HepG2 (cell line): ENCODE measurements around the gene RAC3. TPM values are rescaled to one million over a fixed set of nuclear protein-coding genes. Genes with fewer than 3 reads are reported as not detected.

Experiments
- ATAC-seq: fragments of 200-7000 bp; cut with Tn5 transposase; 3 replicates; pipeline ENCODE4 v1.9.1; 2020; ENCODE audit warnings: mild to moderate bottlenecking, moderate library complexity
- BruUV-seq: library from RNA; stranded (reverse); fragments of 400-500 nt; replicated peaks from 2 replicates; lab custom pipeline; 2021; lab: Mats Ljungman, UMichigan
- CTCF ChIA-PET: fragments of 300-600 bp; formaldehyde crosslinking; extraction: SDS; loops from one replicate; lab custom pipeline; 2021; ENCODE audit warnings: low total read pairs, inconsistent platforms, low intra/inter-chr PET ratio; lab: Yijun Ruan, JAX
- POLR2A ChIA-PET: fragments of 350-600 bp; sonication (Branson Sonifier 250); formaldehyde crosslinking; loops from one replicate; lab custom pipeline; 2020; ENCODE audit warnings: antibody characterized with exemption, inconsistent platforms; lab: Yijun Ruan, JAX
- DNase-seq: peaks from one replicate; pipeline ENCODE4 v3.0.0-alpha.2; 2015; ENCODE audit warnings: low spot score
- FAIRE-seq: peaks from 3 replicates; lab custom pipeline; 2011; peaks lifted over from hg19 to GRCh38; lab: Jason Lieb, UNC
- H2AFZ ChIP-seq: one replicate; pipeline ENCODE4 v1.6.1; 2011; ENCODE audit warnings: low read length, inconsistent platforms
- H3K27ac ChIP-seq: fragments of 300-600 bp; 3 replicates; pipeline ENCODE4 v1.8.0; 2011; ENCODE audit warnings: mixed run types, mild to moderate bottlenecking, mixed read lengths, low read length, inconsistent platforms; ENCODE audit not compliant: insufficient read depth; ENCODE audit errors: extremely low read length
- H3K27me3 ChIP-seq, 2 experiments: fragments of 200-600 bp in 1 of 2; 2 replicates in 1 of 2; 3 replicates in 1 of 2; pipeline versions ENCODE4 v1.6.0 to v1.8.0; 2011; ENCODE audit warnings: low read length in 2 of 2, mild to moderate bottlenecking in 2 of 2, moderate library complexity in 2 of 2, inconsistent platforms in 1 of 2; ENCODE audit not compliant: insufficient read depth in 2 of 2, control insufficient read depth in 1 of 2
- H3K36me3 ChIP-seq, 2 experiments: fragments of 200-600 bp in 1 of 2; replicated peaks in 1 of 2; 2 replicates in 1 of 2; 3 replicates in 1 of 2; pipeline versions ENCODE4 v1.5.1 to v1.8.0; 2011; ENCODE audit warnings: low read length in 2 of 2, inconsistent platforms in 1 of 2; ENCODE audit not compliant: insufficient read depth in 2 of 2, control insufficient read depth in 1 of 2
- H3K4me1 ChIP-seq: 2 replicates; pipeline ENCODE4 v1.5.1; 2012; ENCODE audit warnings: low read length, inconsistent platforms; ENCODE audit not compliant: insufficient read depth
- H3K4me2 ChIP-seq: 2 replicates; pipeline ENCODE4 v1.6.0; 2011; ENCODE audit warnings: low read depth, low read length, inconsistent platforms
- H3K4me3 ChIP-seq, 3 experiments: fragments of 200-600 bp in 1 of 3; sonication (generic), shearing (Covaris generic) in 1 of 3; replicated peaks in 1 of 3; 2 replicates each; pipeline ENCODE4 v1.5.1; 2011 to 2016; ENCODE audit warnings: low read length in 3 of 3, inconsistent platforms in 2 of 3, low read depth in 2 of 3, mild to moderate bottlenecking in 2 of 3, control low read depth in 1 of 3, mixed read lengths in 1 of 3; ENCODE audit not compliant: insufficient read depth in 1 of 3
- H3K79me2 ChIP-seq: one replicate; pipeline ENCODE4 v1.6.1; 2011; ENCODE audit warnings: low read length, inconsistent platforms; ENCODE audit not compliant: insufficient read depth
- H3K9ac ChIP-seq: 2 replicates; pipeline ENCODE4 v1.6.0; 2011; ENCODE audit warnings: mild to moderate bottlenecking, low read depth, low read length, inconsistent platforms; ENCODE audit not compliant: insufficient read depth
- H3K9me3 ChIP-seq: 2 replicates; pipeline ENCODE4 v1.5.1; 2012; ENCODE audit warnings: mild to moderate bottlenecking, low read length
- H4K20me1 ChIP-seq: 2 replicates; pipeline ENCODE4 v1.6.0; 2011; ENCODE audit warnings: inconsistent platforms, mild to moderate bottlenecking, low read length, moderate library complexity; ENCODE audit not compliant: insufficient read depth
- MED8 ChIP-seq: sonication (generic); formaldehyde crosslinking; IDR thresholded peaks from 2 replicates; pipeline ENCODE4 v1.8.1; 2023; ENCODE audit warnings: mild to moderate bottlenecking, missing genetic modification reagents; ENCODE audit not compliant: insufficient replicate concordance
- MNT ChIP-seq: fragments of 450-650 bp; IDR thresholded peaks from 2 replicates; pipeline ENCODE4 v1.6.1; 2016
- PAF1 ChIP-seq: IDR thresholded peaks from 2 replicates; pipeline ENCODE4 v1.6.1; 2016; ENCODE audit warnings: missing genetic modification reagents, missing compliant biosample characterization
- PAWR ChIP-seq: sonication (generic); formaldehyde crosslinking; IDR thresholded peaks from 2 replicates; pipeline ENCODE4 v1.4.0; 2020; ENCODE audit warnings: missing genetic modification reagents, mild to moderate bottlenecking, borderline replicate concordance
- POLR2A ChIP-seq, 2 experiments: IDR thresholded peaks; 2 replicates each; pipeline ENCODE4 v1.6.1; 2011; ENCODE audit warnings: low read depth in 2 of 2, low read length in 2 of 2, mild to moderate bottlenecking in 1 of 2, moderate library complexity in 1 of 2; ENCODE audit not compliant: insufficient read depth in 1 of 2
- POLR2AphosphoS5 ChIP-seq: IDR thresholded peaks from 2 replicates; pipeline ENCODE4 v1.6.1; 2012; ENCODE audit warnings: low read depth, low read length
- SMARCE1 ChIP-seq: fragments of 450-650 bp; IDR thresholded peaks from 2 replicates; pipeline ENCODE4 v1.6.1; 2017; ENCODE audit warnings: borderline replicate concordance
- SP1 ChIP-seq, 2 experiments: fragments of 450-650 bp in 1 of 2; sonication (generic) in 1 of 2; formaldehyde crosslinking in 1 of 2; IDR thresholded peaks; 2 replicates each; pipeline versions ENCODE4 v1.4.0 to v1.6.1; 2016 to 2020; ENCODE audit warnings: missing genetic modification reagents in 1 of 2
- ZBTB39 ChIP-seq: sonication (generic); formaldehyde crosslinking; IDR thresholded peaks from 2 replicates; pipeline ENCODE4 v1.5.0; 2020; ENCODE audit warnings: missing genetic modification reagents
- ZNF510 ChIP-seq: sonication (generic); formaldehyde crosslinking; IDR thresholded peaks from 2 replicates; pipeline ENCODE4 v1.4.0; 2020; ENCODE audit warnings: low read depth, mild to moderate bottlenecking, missing genetic modification reagents
- ZNF781 ChIP-seq: sonication (generic); formaldehyde crosslinking; IDR thresholded peaks from 2 replicates; pipeline ENCODE4 v1.5.1; 2020; ENCODE audit warnings: borderline replicate concordance, mild to moderate bottlenecking, missing genetic modification reagents; ENCODE audit errors: not compliant biosample characterization
- ZSCAN25 ChIP-seq: sonication (generic); formaldehyde crosslinking; IDR thresholded peaks from 2 replicates; pipeline ENCODE4 v1.8.0; 2022; ENCODE audit warnings: mild to moderate bottlenecking, missing genetic modification reagents
- WGBS: methylation state at CpG from one replicate; pipeline ENCODE4 v1.1.6; 2017; ENCODE audit warnings: low lambda C conversion rate; 5-methylcytosine and 5-hydroxymethylcytosine counted together
- in situ Hi-C: cut with HindIII; loops from 2 replicates; pipeline ENCODE4 v1.10.0; 2017; ENCODE audit warnings: low pct_unique_long_range_greater_than_20kb; ENCODE audit not compliant: extremely low pct_ligation_motif_present
- intact Hi-C: fragments of 100-400 bp; cut with micrococcal nuclease; formaldehyde crosslinking; loops from one replicate; pipeline ENCODE4 v1.10.0; 2022; ENCODE audit not compliant: unreplicated experiment
- polyA plus RNA-seq, 8 experiments: library from polyadenylated mRNA; depleted of rRNA in 3 of 8; stranded (reverse) in 7 of 8; unstranded in 1 of 8; fragments of >200 nt; fragmentation: Illumina TruSeq in 4 of 8; extraction: Trizol in 4 of 8; gene quantifications; 2 replicates each; pipeline versions ENCODE4 v1.2.1 to v1.2.3, GENCODE V29; 2011 to 2016; ENCODE audit warnings: low read depth in 4 of 8, missing spikeins in 1 of 8, mixed read lengths in 1 of 8; ENCODE audit not compliant: insufficient read depth in 1 of 8
- total RNA-seq, 5 experiments: library from RNA; depleted of rRNA; stranded (reverse); fragments of >200 nt; fragmentation: Illumina TruSeq; extraction: Trizol; gene quantifications; 2 replicates each; pipeline ENCODE4 v1.2.3, GENCODE V29; 2016; ENCODE audit warnings: low read depth in 1 of 5
- TF ChIP-seq, protein P1 (sequence below): IDR thresholded peaks from 2 replicates; pipeline ENCODE4 v1.6.1; 2016; ENCODE audit warnings: missing compliant biosample characterization, missing genetic modification reagents, borderline replicate concordance
- TF ChIP-seq, protein P2 (sequence below): sonication (generic); formaldehyde crosslinking; IDR thresholded peaks from 2 replicates; pipeline ENCODE4 v1.9.0; 2021; ENCODE audit warnings: missing genetic modification reagents, borderline replicate concordance

The RAC3 gene
- total and polyA plus RNA-seq, 2 of the 13 experiments (the other 11 are each of a cell fraction or from before 2014, with no cell fraction given), result 10.5 to 21.3 TPM

DNA sequence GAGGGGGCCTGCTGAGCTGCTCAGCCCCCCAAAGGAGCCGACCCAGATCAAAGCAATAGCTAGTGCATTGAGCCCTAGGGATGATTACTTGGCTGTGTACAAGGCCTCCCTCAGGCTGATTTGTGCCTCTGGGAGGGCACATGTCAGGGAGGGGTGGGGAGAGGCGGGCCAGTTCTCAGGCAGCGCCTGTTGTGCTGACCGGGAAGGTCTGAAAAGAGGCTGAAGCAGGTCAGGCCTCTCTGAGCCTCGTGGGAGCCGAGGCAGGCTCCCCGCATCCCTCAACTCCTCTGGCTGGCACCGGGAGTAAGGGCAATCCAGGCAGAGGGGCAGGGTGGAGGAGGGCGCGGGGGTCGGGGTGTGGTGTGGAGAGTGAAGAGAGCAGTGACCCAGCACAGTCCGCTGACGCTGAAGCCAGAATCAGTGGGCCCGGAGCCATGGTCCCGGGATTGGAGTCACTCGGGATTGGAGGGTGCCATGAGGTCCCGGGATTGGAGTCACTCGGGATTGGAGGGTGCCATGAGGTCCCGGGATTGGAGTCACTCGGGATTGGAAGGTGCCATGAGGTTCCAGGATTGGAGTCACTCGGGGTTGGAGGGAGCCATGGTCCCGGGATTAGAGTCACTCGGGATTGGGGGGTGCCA, 3.0 kb downstream of the RAC3 start (continued):
- TF ChIP-seq, protein P1, sequence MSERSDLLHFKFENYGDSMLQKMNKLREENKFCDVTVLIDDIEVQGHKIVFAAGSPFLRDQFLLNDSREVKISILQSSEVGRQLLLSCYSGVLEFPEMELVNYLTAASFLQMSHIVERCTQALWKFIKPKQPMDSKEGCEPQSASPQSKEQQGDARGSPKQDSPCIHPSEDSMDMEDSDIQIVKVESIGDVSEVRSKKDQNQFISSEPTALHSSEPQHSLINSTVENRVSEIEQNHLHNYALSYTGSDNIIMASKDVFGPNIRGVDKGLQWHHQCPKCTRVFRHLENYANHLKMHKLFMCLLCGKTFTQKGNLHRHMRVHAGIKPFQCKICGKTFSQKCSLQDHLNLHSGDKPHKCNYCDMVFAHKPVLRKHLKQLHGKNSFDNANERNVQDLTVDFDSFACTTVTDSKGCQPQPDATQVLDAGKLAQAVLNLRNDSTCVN (CRISPR knock-in tag), result no peak
- TF ChIP-seq PAWR (CRISPR knock-in tag), result no peak
- peak; percentile 46; the same call in 1 of the 2 replicates for TF ChIP-seq POLR2AphosphoS5
- TF ChIP-seq POLR2A (IDR thresholded peaks at IDR 0.05; ENCODE audit: insufficient read depth in 1 of 2, low read depth in 2 of 2, low read length in 2 of 2), result peak in 1 of 2 experiments; percentile 30; a peak in 1 of 4 replicates
- TF ChIP-seq MNT, result peak; percentile 71
- no peak for TF ChIP-seq SMARCE1
- TF ChIP-seq ZSCAN25 (CRISPR knock-in tag), result peak; percentile 77
- 0 out of 2 replicates have a peak, but pooled peaks have one; percentile 27 for TF ChIP-seq PAF1 (CRISPR knock-in tag)
- no peak for TF ChIP-seq ZNF781 (CRISPR knock-in tag)

DNA sequence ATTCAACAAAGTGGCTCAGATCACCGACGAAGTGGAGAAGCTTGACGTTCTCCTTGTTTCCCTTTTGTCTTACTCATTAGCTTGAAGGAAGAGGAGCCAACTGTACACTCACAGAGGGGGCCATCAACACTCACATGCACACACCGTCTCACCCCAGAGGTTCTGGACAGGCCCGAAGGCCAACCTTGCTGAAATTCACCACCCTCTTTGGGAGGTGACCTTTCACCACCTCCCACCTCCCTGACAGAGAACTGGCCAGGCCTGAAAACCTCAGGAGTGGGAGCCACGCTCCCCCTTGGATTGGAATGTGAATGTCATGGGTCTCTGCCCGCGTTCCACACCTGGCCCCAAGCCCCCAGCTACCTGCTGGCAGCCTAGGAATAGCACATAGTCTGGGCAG, 4.0 kb downstream of the RAC3 start:
- no peak for ATAC-seq
- POLR2A ChIA-PET, result interaction anchor here (1.1 to 6.2 kb wide), 3 partner anchors 13 to 76 kb away, joined by 3 to 112 read pairs (median 3); partner anchors contain the start of genes CENPX, FASN and LRRC45
- Histone ChIP-seq H3K9ac (peak overlapping the region; percentile 91; the same call in 1 of the 2 replicates), H3K4me1 (peaks cover 48% of the 10 kb centered on the region), H3K9me3 (no peaks in the 10 kb centered on the region), H3K4me2 (peak overlapping the region; percentile 95; the same call in 1 of the 2 replicates), H3K79me2 (peaks cover 13% of the 10 kb centered on the region), H2AFZ (no peak overlapping the region), H3K4me3 (peak overlapping the region in 2 of 3 experiments; percentile 93 to 98; a peak in 2 of 6 replicates), H3K36me3 (peaks cover 7 to 12% of the 10 kb centered on the region in 2 experiments), H3K27ac (no peak overlapping the region), H4K20me1 (peaks cover 20% of the 10 kb centered on the region), H3K27me3 (no peaks in the 10 kb centered on the region)
- CTCF ChIA-PET, result no interaction called here
- no peak for FAIRE-seq
- no peak for DNase-seq
- intact Hi-C loops (loop anchor here (5.0 kb wide), 1 partner anchor 117 kb away; no protein-coding TSS in a partner anchor), in situ Hi-C loops (loop anchor here (5.0 kb wide), 1 partner anchor 122 kb away; no protein-coding TSS in a partner anchor)
- BruUV-seq, result no TSS peak
- 84% methylated on average over 8 of the region's 8 CpGs for WGBS
- no peak for TF ChIP-seq MED8 (CRISPR knock-in tag)
- no peak for TF ChIP-seq SP1 (IDR thresholded peaks at IDR 0.05)
- 0 out of 2 replicates have a peak, but pooled peaks have one; percentile 3 for TF ChIP-seq SP1 (CRISPR knock-in tag; IDR thresholded peaks at IDR 0.05)
- no peak for TF ChIP-seq ZNF510 (CRISPR knock-in tag)
- TF ChIP-seq, protein P2, sequence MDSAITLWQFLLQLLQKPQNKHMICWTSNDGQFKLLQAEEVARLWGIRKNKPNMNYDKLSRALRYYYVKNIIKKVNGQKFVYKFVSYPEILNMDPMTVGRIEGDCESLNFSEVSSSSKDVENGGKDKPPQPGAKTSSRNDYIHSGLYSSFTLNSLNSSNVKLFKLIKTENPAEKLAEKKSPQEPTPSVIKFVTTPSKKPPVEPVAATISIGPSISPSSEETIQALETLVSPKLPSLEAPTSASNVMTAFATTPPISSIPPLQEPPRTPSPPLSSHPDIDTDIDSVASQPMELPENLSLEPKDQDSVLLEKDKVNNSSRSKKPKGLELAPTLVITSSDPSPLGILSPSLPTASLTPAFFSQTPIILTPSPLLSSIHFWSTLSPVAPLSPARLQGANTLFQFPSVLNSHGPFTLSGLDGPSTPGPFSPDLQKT (CRISPR knock-in tag), result no peak
- TF ChIP-seq ZBTB39 (CRISPR knock-in tag), result no peak
